Endothelial cell of umbilical vein (primary cell): ENCODE data around the gene STOX1. TPM values are rescaled to one million over a fixed set of nuclear protein-coding genes. Genes with fewer than 3 reads are reported as not detected.
"Not testable (repeated sequence)": the region's sequence is repeated elsewhere in the genome, so short reads cannot be mapped to it uniquely, and the experiment has no call there.

Experiments
- BruUV-seq: library from RNA; stranded (reverse); fragments of 400-500 nt; replicated peaks from 2 replicates; lab custom pipeline; 2021; lab: Mats Ljungman, UMichigan
- CTCF ChIA-PET: fragments of 300-600, 350-600 bp; sonication (Branson Sonifier 250); formaldehyde crosslinking; loops from one replicate; lab custom pipeline; 2021; ENCODE audit warnings: antibody characterized with exemption, inconsistent platforms; lab: Charles Lee
- POLR2A ChIA-PET: fragments of 300-600, 350-600 bp; sonication (Branson Sonifier 250); formaldehyde crosslinking; loops from one replicate; lab custom pipeline; 2021; ENCODE audit warnings: antibody characterized with exemption, inconsistent platforms; lab: Charles Lee
- DNase-seq: peaks from one replicate; pipeline ENCODE4 v3.0.0-alpha.2; 2011; ENCODE audit warnings: low read depth, low spot score
- FAIRE-seq: peaks from 2 replicates; lab custom pipeline; 2011; peaks lifted over from hg19 to GRCh38; lab: Jason Lieb, UNC
- H2AFZ ChIP-seq: 2 replicates; pipeline ENCODE4 v1.6.0; 2012; ENCODE audit warnings: low read depth, low read length, control low read depth, inconsistent platforms
- H3K27ac ChIP-seq: 2 replicates; pipeline ENCODE4 v1.5.1; 2011; ENCODE audit warnings: low read depth, mild to moderate bottlenecking, control low read depth, low read length, moderate library complexity; ENCODE audit not compliant: insufficient read depth
- H3K27me3 ChIP-seq, 2 experiments: 2 replicates each; pipeline versions ENCODE4 v1.6.0 to v1.6.1; 2011; ENCODE audit warnings: low read length in 2 of 2, mixed read lengths in 1 of 2; ENCODE audit not compliant: control insufficient read depth in 2 of 2, insufficient read depth in 2 of 2
- H3K36me3 ChIP-seq, 2 experiments: 2 replicates in 1 of 2; 3 replicates in 1 of 2; pipeline ENCODE4 v1.5.1; 2011; ENCODE audit warnings: low read length in 2 of 2, mild to moderate bottlenecking in 1 of 2, moderate library complexity in 1 of 2; ENCODE audit not compliant: control insufficient read depth in 2 of 2, insufficient read depth in 2 of 2; ENCODE audit errors: extremely low read depth in 1 of 2
- H3K4me1 ChIP-seq: 3 replicates; pipeline ENCODE4 v1.5.1; 2011; ENCODE audit warnings: mild to moderate bottlenecking, low read length; ENCODE audit not compliant: control insufficient read depth, insufficient read depth; ENCODE audit errors: extremely low read depth
- H3K4me2 ChIP-seq: 2 replicates; pipeline ENCODE4 v1.6.1; 2011; ENCODE audit warnings: low read length, control low read depth, mixed read lengths; ENCODE audit not compliant: insufficient read depth
- H3K4me3 ChIP-seq, 3 experiments: fragments of 200-600 bp in 1 of 3; sonication (generic), shearing (Covaris generic) in 1 of 3; replicated peaks in 1 of 3; 2 replicates each; pipeline ENCODE4 v1.5.1; 2011 to 2016; ENCODE audit warnings: control low read depth in 3 of 3, low read length in 3 of 3, mild to moderate bottlenecking in 2 of 3, inconsistent platforms in 1 of 3, low read depth in 1 of 3, moderate library complexity in 1 of 3; ENCODE audit not compliant: insufficient read depth in 1 of 3
- H3K79me2 ChIP-seq: 2 replicates; pipeline ENCODE4 v1.6.0; 2012; ENCODE audit warnings: low read length, inconsistent platforms; ENCODE audit not compliant: control insufficient read depth, insufficient read depth
- H3K9ac ChIP-seq: replicated peaks from 2 replicates; pipeline ENCODE3; 2011; ENCODE audit warnings: low read length, control low read depth; ENCODE audit not compliant: insufficient read depth; ENCODE audit errors: extremely low read depth
- H3K9me1 ChIP-seq: replicated peaks from 3 replicates; pipeline ENCODE4 v1.6.0; 2011; ENCODE audit warnings: mild to moderate bottlenecking, low read length; ENCODE audit not compliant: control insufficient read depth, insufficient read depth; ENCODE audit errors: extremely low read depth
- H3K9me3 ChIP-seq: replicated peaks from 2 replicates; pipeline ENCODE4 v1.5.1; 2012; ENCODE audit warnings: low read length, inconsistent platforms; ENCODE audit not compliant: control insufficient read depth, insufficient read depth
- H4K20me1 ChIP-seq: replicated peaks from 2 replicates; pipeline ENCODE3; 2011; ENCODE audit warnings: mild to moderate bottlenecking, low read length; ENCODE audit not compliant: control insufficient read depth, insufficient read depth; ENCODE audit errors: extremely low read depth
- EZH2 ChIP-seq: IDR thresholded peaks from 2 replicates; pipeline ENCODE4 v1.6.1; 2012; ENCODE audit warnings: borderline replicate concordance, low read depth, mild to moderate bottlenecking, moderate library complexity, low read length, inconsistent platforms; ENCODE audit not compliant: severe bottlenecking
- FOS ChIP-seq: IDR thresholded peaks from 2 replicates; pipeline ENCODE4 v1.6.1; 2011; ENCODE audit warnings: mild to moderate bottlenecking, low read length, moderate library complexity, borderline replicate concordance; ENCODE audit not compliant: insufficient read depth
- GATA2 ChIP-seq: IDR thresholded peaks from 2 replicates; pipeline ENCODE4 v1.7.0; 2011; ENCODE audit warnings: low read depth, mild to moderate bottlenecking, moderate library complexity, mixed read lengths, low read length; ENCODE audit not compliant: insufficient read length, insufficient read depth
- JUN ChIP-seq: IDR thresholded peaks from 2 replicates; pipeline ENCODE4 v1.6.1; 2011; ENCODE audit warnings: borderline replicate concordance, low read depth; ENCODE audit not compliant: insufficient read length, insufficient read depth
- MYC ChIP-seq: IDR thresholded peaks from one replicate; pipeline ENCODE4 v1.6.1; 2011; ENCODE audit warnings: mild to moderate bottlenecking, low read depth, low read length
- POLR2A ChIP-seq: IDR thresholded peaks from 2 replicates; pipeline ENCODE4 v1.6.1; 2012; ENCODE audit warnings: low read depth, mild to moderate bottlenecking, control low read depth, low read length
- POLR2AphosphoS5 ChIP-seq: IDR thresholded peaks from 2 replicates; pipeline ENCODE4 v1.6.1; 2012; ENCODE audit warnings: low read depth, mild to moderate bottlenecking, control low read depth, low read length, moderate library complexity; ENCODE audit not compliant: insufficient read depth
- dilution Hi-C: fragments of 300-500 bp; cut with MboI; formaldehyde crosslinking; loops from one replicate; pipeline ENCODE4 v1.15.0; 2019; ENCODE audit warnings: low sequenced_read_pairs; ENCODE audit not compliant: extremely low pct_ligation_motif_present
- intact Hi-C: fragments of 100-400 bp; cut with micrococcal nuclease; formaldehyde crosslinking; loops from one replicate; pipeline ENCODE4 v1.10.0; 2022
- polyA plus RNA-seq, 4 experiments: library from polyadenylated mRNA; depleted of rRNA in 3 of 4; stranded (reverse) in 3 of 4; unstranded in 1 of 4; fragments of >200 nt; gene quantifications; 2 replicates each; pipeline versions ENCODE4 v1.2.1 to v1.2.3, GENCODE V29; 2011 to 2012; ENCODE audit warnings: missing spikeins in 1 of 4
- total RNA-seq: library from RNA; stranded (reverse); gene quantifications from 2 replicates; pipeline ENCODE4 v1.2.3, GENCODE V29; 2021
- TF ChIP-seq, protein P1 (sequence below): IDR thresholded peaks from 2 replicates; pipeline ENCODE4 v1.6.1; 2011; ENCODE audit not compliant: insufficient read depth, insufficient read length
- TF ChIP-seq, protein P2 (sequence below), 2 donors: IDR thresholded peaks; 1 replicate in 1 of 2; 2 replicates in 1 of 2; pipeline ENCODE4 v1.5.1; 2011; ENCODE audit warnings: low read length in 2 of 2, mild to moderate bottlenecking in 2 of 2, moderate library complexity in 2 of 2, control low read depth in 1 of 2, inconsistent platforms in 1 of 2, low read depth in 1 of 2; ENCODE audit not compliant: insufficient read depth in 1 of 2; ENCODE audit errors: extremely low read depth in 1 of 2

The STOX1 gene
- total and polyA plus RNA-seq, 2 donors (not counting 3 experiments of a cell fraction or from before 2014, with no cell fraction given) = 0.06 to 0.20 TPM

DNA sequence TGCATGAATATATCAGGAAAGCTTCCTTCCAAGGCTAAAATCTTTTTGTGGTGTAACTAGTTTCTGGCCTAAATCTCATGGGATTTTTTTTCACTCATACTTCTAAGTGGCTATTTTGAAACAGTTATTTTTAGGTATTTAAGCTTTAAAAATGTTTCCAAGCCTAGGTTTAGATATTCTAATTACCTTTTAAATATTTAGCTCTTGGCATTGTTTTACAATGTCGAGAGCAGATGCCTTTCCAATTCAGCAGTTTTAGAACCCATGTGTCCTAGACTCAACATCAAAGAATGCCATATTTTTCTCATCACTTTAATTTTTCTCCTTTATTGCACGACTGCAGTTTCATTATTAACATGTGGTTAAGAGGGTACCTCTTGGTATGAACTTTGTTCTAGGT is 27.1 kb upstream of the STOX1 start:
- H3K27me3 ChIP-seq = no peaks in the 10 kb centered on the region
- H3K4me3 ChIP-seq = no peak overlapping the region
- H3K4me1 ChIP-seq = no peaks in the 10 kb centered on the region
- DNase-seq = no peak
- H3K9ac ChIP-seq = no peak overlapping the region
- H3K9me1 ChIP-seq = no peaks in the 10 kb centered on the region
- H3K27ac ChIP-seq = no peak overlapping the region
- H2AFZ ChIP-seq = no peak overlapping the region
- FAIRE-seq = no peak
- H3K4me2 ChIP-seq = no peak overlapping the region
- H3K79me2 ChIP-seq = no peaks in the 10 kb centered on the region
- intact Hi-C loops = no loop called here
- POLR2A ChIA-PET = no interaction called here
- no peak for TF ChIP-seq JUN
- TF ChIP-seq POLR2A = no peak
- CTCF ChIA-PET = interaction anchor here (0.8 to 1.2 kb wide), 3 partner anchors 27 to 364 kb away, joined by 3 to 5 read pairs (median 4); partner anchors contain the start of gene STOX1
- H3K36me3 ChIP-seq = peaks cover 0 to 3% of the 10 kb centered on the region in 2 experiments
- dilution Hi-C loops = no loop called here
- no peaks in the 10 kb centered on the region for H4K20me1 ChIP-seq
- BruUV-seq = no TSS peak
- no peaks in the 10 kb centered on the region for H3K9me3 ChIP-seq

DNA sequence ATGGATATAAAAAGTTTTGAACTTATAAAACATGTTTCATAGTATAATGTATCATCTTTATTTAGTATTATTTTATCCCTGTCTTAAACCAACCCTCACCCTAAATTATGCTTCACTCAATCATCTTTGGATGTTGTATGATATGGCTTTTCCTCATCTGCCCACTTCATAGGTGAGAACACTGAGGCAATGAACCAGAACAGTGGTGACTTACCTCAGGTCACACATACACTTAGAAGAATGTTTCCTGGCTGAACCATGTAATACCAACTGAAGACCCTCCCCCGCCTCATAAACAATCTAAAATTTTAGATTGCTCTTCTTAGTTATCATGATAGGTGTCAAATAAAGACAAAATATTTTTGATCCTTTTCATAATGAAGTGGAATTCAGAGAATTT is 22.6 kb upstream of the STOX1 start:
- no peaks in the 10 kb centered on the region for H3K9me3 ChIP-seq
- H3K9me1 ChIP-seq = no peaks in the 10 kb centered on the region
- H3K79me2 ChIP-seq = no peaks in the 10 kb centered on the region
- no peak overlapping the region for H3K4me2 ChIP-seq
- TF ChIP-seq GATA2 (no peak), JUN (no peak), POLR2A (no peak), POLR2AphosphoS5 (no peak), MYC (no peak), EZH2 (no peak), FOS (no peak)
- TF ChIP-seq, protein P1, sequence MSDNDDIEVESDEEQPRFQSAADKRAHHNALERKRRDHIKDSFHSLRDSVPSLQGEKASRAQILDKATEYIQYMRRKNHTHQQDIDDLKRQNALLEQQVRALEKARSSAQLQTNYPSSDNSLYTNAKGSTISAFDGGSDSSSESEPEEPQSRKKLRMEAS = no peak
- TF ChIP-seq, protein P2, sequence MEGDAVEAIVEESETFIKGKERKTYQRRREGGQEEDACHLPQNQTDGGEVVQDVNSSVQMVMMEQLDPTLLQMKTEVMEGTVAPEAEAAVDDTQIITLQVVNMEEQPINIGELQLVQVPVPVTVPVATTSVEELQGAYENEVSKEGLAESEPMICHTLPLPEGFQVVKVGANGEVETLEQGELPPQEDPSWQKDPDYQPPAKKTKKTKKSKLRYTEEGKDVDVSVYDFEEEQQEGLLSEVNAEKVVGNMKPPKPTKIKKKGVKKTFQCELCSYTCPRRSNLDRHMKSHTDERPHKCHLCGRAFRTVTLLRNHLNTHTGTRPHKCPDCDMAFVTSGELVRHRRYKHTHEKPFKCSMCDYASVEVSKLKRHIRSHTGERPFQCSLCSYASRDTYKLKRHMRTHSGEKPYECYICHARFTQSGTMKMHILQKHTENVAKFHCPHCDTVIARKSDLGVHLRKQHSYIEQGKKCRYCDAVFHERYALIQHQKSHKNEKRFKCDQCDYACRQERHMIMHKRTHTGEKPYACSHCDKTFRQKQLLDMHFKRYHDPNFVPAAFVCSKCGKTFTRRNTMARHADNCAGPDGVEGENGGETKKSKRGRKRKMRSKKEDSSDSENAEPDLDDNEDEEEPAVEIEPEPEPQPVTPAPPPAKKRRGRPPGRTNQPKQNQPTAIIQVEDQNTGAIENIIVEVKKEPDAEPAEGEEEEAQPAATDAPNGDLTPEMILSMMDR (IDR thresholded peaks at IDR 0.05; ENCODE audit: extremely low read depth in 1 of 2, insufficient read depth in 1 of 2, low read depth in 1 of 2, low read length in 2 of 2) = no peak
- no peaks in the 10 kb centered on the region for H4K20me1 ChIP-seq
- H3K27me3 ChIP-seq = no peaks in the 10 kb centered on the region
- no peak overlapping the region for H3K27ac ChIP-seq
- DNase-seq = no peak
- ChIA-PET CTCF (no interaction called here), POLR2A (no interaction called here)
- no peaks in the 10 kb centered on the region for H3K4me1 ChIP-seq
- intact Hi-C loops (no loop called here), dilution Hi-C loops (no loop called here)
- no peak overlapping the region for H2AFZ ChIP-seq
- FAIRE-seq = no peak
- no peaks in the 10 kb centered on the region for H3K36me3 ChIP-seq
- no TSS peak for BruUV-seq
- H3K4me3 ChIP-seq = no peak overlapping the region
- no peak overlapping the region for H3K9ac ChIP-seq

DNA sequence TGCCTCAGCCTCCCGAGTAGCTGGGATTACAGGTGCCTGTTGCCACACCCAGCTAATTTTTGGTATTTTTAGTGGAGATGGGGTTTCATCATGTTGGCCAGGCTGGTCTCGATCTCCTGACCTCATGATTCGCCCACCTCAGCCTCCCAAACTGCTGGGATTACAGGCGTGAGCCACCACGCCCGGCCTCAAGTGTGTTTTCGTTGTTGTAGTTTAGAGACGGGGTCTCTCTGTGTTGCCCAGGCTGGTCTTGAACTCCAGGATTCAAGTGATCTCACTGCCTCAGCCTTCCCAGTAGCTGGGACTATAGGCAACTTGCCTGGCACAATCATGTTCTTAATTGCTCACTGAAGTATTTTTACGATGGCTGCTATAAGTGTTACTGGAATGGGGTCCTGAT is 16.5 kb upstream of the STOX1 start:
- BruUV-seq, dilution Hi-C loops, FAIRE-seq: not testable (repeated sequence)

More for the DNA sequence above, 16.5 kb upstream of the STOX1 start:
- H3K9me1 ChIP-seq, H3K79me2 ChIP-seq, H2AFZ ChIP-seq, CTCF ChIA-PET, DNase-seq, H3K9me3 ChIP-seq, H3K4me1 ChIP-seq, intact Hi-C loops, H4K20me1 ChIP-seq, H3K4me2 ChIP-seq, H3K27ac ChIP-seq, H3K36me3 ChIP-seq, H3K27me3 ChIP-seq, H3K4me3 ChIP-seq, H3K9ac ChIP-seq, POLR2A ChIA-PET: not testable (repeated sequence)
